GM18858 (cell line): ENCODE measurements around the gene TSC2.
"Not testable (repeated sequence)": the region's sequence is repeated elsewhere in the genome, so short reads cannot be mapped to it uniquely, and the experiment has no call there.

ENCODE experiments used
- ATAC-seq: cut with Tn5 transposase; IDR thresholded peaks from one replicate; pipeline ENCODE4 v1.9.1; 2021; ENCODE audit not compliant: unreplicated experiment

Gene TSC2

DNA sequence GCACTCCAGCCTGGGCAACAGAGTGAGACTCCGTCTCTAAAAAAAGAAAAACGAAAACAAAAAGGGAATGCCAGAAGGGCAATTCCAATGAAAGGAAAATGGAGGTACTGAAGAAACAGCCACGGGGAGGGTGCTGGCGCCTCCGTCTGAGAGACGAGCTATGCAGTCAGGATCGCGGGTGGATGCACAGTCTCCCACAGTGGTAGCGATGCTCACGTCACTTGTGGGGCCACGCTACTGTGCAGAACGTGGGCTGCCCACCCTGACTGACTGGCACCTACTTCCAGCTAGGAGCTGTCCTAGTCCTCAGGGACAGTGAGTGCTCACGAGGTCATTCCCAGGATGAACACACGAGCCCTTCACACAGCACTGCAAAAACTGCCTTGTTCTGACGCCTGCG is 53.8 kb downstream of the TSC2 start:
- ATAC-seq, result not testable (repeated sequence)

DNA sequence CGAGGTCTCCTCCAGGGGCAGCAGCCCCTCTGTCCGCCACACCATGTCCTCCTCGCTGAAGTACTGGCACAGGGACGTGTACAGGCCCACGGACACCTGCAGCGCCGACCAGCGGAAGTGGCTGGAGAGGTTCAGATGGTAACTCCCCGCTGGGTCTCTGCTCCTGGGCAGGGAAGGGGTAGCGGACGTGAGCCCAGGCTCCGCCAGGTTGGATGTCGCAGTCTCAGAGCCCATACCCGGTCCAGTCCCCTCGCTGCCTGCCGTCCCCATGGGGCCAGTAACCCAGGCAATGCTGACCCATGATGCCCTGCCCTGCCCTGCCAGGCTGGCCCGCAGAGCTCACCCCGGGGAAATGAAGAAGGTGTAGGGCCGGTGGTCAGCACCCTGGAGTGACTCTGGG is 54.7 kb downstream of the TSC2 start:
- ATAC-seq, result no peak

DNA sequence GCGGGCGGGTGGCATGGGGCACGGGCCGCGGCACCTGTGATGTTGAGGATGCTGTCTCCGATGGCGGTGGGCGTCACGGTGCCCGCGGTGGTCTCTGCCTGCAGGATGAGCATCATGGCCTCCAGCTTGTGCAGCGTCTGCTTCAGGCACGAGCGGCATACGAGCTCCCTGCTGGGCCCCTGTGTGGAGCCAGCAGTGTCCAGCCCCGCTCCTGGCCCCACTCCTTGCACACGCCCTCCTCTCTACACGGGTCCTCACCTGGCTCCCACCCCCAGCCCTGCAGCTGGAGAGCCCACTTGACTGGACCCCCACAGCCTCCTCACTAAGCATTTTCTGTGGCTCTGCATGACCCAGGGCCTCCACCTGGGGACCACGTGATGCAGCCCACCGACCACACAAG is 56.7 kb downstream of the TSC2 start:
- not testable (repeated sequence) for ATAC-seq

DNA sequence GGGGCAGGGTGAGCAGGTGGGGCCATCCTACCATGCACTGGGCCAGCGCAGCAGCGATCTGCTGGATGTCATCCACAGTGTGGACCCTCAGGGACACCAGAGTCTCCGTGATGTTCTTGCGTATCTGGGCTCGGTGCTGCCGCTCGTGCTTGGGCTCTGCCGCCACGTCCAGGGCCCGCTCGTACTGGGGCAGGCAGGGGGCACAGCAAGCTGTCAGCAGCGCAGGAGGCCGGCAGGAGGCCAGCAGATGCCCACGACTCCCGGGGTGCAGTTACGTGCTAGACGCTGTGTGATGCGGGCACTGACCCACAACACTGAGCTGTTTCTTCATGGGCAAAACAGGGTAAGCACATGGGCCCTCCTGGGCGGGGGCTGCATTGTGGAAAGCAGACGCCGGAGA is 57.5 kb downstream of the TSC2 start:
- ATAC-seq, result not testable (repeated sequence)

DNA sequence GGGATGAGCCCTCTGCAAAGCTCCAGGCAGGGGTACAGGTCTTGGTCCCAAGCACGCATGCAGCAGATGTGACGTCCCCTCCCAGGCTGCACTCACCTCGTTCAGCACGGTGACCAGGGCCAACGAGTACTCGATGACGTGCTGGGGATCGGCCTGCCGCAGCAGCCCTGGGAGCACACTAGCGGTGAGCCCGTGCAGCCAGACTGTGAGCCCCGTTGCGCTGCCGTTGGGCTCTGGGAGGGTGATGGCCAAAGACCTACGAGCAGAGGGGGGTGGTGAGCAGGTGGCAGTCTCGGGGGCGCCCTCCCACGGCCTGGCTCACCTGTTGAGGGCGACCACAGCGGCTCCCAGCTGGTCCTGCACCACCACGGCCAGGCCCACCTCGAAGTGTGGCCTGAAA is 58.0 kb downstream of the TSC2 start:
- not testable (repeated sequence) for ATAC-seq

DNA sequence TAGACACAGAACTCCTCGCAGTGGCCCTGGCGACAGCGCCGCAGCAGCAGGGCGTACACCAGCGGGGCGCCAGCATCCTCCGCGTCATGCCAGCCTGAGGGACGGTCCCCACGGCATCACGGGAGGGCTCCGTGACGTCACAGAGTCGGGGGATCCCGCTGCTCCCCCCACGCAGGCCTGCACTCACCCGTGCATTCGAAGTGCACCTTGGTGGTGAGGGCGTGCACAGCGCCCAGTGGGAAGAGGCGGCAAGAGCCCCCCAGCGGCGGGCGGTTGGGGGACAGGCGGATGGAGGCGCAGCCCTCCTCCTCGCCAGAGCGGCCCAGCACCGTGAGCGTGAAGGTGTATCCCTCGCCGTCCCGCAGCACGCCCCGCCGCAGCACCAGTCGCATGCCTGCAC is 58.4 kb downstream of the TSC2 start:
- not testable (repeated sequence) for ATAC-seq

DNA sequence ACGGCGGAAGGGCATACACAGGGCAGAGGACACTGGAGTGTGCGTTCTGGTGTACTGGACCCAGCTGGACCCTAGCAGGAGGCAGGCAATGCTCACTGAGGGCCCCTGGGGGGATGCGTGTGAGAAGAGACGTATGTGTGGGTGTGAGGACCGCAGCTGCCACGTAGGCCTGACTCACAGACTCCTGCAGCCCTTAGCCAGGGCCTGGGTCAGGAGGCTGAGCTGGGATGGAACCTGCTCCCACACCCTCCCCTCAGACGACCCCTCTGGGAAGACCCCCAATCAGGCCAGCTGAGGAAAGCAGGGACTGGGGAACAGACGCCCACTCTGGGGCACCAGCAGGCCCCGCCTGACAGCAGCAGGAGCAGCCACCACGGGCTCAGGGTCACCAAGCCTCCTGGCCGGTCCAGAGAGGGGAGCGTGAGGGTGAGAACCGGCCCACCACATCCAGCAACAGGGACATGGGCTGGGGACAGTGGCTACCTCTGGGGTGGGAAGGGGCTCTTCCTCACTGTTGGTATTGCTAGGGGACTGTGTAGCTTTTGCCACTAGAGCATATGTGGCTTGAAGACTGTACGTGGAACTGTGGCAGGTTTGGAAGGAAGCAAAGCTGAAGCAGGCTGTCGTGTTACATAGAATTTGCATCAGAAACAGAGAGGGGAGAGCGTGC is 59.5 kb downstream of the TSC2 start:
- not testable (repeated sequence) for ATAC-seq

DNA sequence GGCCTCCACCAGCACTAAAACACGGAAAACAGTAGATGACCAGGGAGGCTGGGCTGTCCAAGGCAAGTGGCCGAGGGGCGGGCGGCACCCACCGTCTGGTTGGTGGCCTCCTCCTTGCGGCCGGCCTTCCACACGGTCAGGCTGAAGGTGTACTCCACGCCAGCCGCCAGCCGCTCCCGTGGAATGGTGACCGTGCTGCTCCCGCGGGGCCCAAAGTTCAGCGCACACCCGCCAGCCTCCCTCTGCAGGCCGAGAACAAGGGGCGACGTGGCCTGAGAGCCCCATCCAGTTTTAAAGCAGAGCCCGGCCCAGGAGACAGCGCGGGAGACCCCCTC is 60.0 kb downstream of the TSC2 start:
- ATAC-seq, result not testable (repeated sequence)

DNA sequence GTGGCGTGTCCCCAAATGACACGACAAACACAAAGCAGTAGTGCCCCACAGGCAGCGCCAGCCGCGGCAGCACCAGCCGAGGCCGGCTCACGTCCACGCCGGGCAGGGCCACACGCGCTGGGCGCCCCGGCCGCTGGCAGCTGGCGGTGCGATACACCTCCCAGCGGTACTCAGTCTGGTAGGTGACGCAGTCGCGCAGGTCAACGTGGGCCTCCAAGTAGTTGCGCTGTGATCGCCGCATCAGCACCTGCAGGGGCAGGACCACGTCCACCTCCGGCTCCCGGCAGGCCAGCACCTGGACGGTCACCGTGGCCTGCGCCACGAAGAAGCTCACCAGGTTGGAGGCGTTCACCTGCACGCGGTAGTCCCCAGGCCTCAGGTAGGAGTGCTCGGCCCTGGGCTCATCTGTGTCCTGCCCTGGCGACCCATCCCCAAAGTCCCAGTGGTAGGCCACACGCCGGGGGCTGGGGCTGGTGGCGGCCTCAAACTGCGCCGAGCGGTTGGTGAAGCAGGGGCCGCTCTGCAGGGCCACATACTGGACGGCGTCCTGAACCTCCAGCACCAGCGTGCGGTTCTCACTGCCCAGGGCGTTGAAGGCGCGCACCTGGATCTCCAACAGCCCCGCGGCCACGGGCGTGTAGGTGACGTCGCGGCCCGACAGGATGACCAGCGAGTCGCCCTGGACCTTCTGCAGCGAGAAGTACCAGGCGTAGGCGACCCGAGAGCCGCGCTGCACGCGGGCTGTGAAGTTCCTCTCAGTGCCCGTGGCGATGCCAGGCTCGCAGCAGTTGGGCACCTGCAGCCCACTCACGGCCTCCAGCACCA is 60.9 kb downstream of the TSC2 start:
- not testable (repeated sequence) for ATAC-seq

DNA sequence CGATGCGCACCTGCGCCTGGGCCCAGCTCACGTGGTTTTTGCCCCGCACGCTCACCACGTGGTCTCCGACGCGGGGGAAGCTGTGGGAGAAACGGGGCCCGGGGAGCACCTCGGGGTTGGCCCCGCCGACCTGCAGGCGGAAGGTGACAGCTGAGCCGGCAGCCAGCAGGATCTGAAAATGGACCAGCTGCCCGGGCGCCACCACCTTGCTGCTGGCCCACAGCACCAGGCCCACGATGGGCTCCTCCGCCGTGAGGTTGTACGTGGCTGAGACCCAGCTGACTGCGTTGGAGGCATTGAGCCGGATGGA is 61.4 kb downstream of the TSC2 start:
- not testable (repeated sequence) for ATAC-seq

DNA sequence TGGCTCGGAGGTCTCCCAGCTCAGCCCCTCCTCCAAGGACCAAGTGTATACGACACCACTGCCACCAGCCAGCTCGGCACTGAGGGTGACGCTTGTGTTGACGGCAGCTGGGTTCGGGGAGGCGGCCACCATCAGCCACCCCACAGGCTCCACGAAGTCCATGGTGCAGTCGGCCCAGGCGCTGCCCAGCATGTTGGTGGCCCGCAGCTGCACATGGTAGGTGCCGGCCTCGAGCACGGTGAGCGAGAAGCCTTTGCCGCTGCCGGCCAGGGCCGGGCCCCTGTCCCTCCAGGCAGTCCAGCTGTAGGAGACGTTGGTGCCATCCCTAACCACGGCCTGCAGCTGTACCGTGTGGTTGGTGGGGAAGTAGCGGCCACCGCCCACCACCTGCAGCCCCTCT is 62.1 kb downstream of the TSC2 start:
- ATAC-seq, result not testable (repeated sequence)

DNA sequence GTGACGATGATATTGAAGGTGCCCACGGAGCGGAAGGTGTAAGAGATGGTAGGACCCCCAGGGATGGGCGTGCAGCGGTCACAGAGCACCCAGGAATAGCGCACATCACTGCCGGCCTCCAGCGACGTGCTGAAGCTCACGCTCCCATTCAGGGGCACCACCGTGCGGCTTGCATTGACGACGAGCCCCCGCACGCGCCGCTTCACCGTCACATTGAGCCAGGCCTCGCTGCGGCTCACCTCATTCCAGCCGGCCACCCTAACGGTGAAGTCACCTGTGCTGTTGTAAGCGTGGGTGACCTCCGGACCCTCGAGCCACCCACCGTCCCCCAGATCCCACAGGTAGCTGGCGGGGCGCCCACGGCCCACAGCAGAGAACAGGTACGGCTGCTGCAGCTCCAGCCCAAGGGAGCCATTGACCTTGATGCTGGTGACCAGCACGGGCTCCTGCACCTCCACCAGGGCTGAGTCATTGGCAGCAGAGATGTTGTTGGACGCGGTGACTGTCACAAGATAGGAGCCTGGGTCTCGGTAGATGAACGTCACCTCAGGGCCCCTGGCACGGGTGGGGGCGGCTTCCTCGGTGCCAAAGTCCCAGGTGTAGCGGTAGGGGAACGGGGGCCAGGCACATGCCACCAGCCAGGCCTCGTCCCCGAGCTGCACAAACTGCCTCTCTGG is 62.7 kb downstream of the TSC2 start:
- ATAC-seq, result not testable (repeated sequence)

DNA sequence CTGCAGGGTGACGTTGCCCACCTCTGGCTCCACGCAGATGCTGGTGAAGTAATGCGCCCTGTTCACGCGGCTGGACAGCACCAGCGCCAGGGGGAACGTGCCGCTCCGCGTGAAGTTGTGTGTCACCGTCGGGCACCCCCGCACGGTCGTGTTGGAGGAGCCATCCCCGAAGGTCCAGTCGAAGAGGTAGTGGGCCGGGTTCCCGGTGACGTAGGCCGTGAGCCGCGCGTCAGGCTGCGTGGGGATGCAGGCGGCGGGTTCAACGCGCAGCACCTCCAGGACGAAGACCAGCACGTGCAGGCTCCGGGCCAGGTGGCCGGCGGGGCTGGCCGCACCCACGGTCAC is 63.2 kb downstream of the TSC2 start:
- ATAC-seq, result not testable (repeated sequence)

DNA sequence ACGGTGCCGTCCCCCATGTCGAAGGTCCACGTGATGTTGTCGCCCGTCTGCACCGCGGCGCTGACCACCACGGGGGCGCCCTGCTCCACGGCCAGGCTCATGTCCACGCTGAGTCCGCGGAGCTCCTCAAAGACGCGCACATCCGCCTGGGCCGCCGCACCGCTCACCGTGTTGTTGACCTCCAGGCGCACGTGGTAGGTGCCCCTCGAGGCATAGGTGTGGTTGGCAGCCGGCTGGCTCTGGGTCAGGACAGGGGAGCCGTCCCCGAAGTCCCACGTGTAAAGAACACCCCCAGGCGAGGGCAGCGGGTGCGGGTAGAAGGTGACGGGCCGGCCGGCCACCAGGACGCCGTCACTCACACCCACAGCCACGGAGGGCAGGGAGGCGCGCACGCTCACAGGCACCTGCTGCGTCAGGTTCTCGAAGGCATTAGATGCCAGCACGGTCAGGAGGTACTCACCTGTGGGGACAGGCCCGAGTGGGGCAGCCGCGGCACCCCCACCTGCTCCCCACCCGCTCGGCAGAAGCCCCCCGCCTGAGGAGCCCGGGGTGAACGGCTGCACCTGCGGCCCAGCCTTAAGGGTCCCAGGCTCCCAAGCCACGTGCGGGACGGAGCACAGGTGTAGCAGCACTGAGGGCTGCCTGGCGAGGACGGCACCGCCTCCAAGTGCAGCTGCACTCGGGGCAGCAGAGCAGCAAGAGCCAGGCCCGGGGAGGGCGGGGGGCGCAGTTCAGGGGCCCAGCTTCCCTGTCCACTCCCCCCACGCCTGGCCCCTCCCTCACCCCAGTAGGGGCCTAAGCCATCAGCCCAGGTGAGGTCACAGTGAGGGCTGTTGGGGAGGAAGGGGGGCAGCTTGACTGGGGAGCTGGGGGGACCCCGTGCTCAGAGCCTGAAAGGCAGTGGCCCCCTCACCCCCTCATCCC is 63.9 kb downstream of the TSC2 start:
- ATAC-seq, result not testable (repeated sequence)

DNA sequence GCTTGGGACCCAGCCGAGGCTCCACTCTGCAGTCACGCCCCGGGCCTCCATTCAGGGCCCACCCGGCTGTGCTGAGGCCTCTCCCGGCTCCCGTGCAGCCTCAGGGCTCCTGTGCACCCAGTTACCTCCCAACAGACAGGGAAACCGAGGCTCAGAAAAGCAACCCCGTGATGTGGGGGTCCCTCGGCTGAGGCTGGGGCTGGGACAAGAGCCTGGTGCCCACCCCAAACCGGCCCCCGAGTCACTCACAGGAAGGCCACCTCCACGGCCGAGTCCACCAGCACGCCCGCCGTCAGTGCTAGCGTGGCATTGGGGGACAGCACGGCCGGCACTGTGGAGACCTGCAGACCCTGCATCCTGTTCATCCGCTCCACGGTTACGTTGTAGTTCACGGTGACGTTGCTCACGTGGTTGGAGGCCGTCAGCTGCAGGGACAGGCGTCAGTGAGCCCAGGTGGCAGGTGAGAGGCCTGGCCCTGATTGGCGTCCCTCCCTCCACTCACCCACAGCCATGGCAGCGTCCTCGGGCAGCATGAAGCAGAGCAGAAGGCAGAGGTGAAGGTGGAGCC is 64.8 kb downstream of the TSC2 start:
- ATAC-seq, result not testable (repeated sequence)

DNA sequence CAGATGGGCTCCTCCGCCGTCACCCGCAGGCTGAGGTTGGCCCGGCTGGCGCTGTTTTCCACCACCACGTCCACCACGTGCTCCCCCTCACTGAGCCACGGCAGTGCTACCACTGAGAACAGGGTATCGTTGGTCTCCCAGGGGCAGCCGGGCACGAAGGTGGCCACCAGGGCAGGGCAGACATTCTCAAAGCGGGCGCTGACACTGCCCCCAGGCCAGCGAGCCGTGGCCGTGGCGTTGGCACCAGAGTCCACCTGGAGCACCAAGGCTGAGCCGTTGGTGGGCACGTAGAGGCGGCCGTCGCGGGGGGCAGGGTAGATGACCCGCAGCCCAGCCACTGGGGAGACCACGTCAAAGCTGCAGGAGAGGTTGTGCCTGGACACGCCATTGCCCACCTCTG is 66.4 kb downstream of the TSC2 start:
- not testable (repeated sequence) for ATAC-seq

DNA sequence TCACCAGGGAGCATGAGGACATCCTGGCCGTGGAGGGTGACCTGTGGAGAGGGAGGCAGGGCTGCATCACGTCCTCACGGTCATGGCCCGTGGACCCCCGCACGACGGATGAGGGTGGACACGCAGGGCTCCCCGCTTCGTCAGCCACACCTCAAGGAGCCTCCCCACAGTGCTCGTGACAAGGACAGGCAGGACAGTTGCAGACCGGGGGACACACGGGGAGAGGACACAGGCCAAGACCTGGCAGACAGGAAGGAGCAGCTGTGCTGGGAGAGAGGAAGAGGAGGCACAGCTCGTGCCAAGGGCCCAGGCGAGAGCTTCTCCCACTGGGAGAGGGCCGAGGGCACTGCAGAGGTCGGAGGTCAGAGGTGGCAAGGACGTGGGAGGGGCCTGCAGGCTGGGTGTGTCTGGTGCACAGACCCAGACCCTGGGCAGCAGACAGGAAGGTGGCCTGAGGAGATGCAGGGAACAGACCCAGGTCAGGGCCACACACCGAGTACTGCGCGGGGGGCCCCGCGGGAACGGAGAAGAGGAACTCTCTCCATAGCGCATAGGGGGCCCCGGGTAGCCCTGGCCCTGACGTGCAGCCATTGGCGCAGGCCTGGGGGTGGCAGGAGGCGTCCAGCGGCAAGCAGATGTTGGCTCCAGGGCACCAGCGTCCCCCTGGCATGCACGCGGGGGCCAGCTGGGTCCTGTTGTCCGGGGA is 67.3 kb downstream of the TSC2 start:
- ATAC-seq, result not testable (repeated sequence)

DNA sequence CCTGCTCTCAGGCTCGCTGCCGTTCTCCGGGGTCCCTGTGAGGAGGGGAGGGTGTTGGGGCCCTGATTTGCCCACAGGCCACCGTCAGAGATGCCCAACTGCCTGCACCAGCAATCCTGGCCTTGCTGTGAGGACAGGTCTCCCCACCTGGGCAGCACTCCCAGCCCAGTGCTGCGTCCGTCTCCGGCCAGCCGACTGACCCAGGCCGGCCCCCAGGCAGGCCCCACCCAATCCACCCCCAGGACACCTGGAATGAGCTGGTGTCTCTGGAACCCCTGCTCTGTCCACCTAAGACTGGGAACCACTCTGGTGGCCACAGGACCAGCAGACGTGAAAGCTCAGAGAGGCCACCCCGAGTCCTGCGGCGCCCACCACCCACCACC is 67.8 kb downstream of the TSC2 start:
- ATAC-seq, result no peak

DNA sequence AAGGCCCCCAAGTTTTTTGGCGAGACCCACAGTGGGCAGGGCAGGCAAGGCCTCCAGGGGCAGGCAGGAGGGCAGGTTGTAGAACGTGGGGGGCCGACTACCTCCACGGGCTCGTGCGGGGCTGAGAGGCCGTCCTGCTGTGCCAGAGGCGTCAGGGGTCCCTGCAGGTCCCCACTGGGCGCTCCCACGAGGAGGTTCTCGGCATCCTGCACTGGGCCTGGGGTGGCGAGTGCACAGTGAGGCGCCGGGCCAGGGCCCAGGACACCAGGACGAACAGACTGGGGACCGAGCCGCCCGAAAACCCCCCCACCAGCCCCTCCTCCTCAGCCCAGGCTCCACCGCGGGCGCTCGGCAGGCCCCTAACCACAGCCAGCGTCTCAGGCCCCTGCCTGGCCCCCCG is 68.6 kb downstream of the TSC2 start:
- not testable (repeated sequence) for ATAC-seq

DNA sequence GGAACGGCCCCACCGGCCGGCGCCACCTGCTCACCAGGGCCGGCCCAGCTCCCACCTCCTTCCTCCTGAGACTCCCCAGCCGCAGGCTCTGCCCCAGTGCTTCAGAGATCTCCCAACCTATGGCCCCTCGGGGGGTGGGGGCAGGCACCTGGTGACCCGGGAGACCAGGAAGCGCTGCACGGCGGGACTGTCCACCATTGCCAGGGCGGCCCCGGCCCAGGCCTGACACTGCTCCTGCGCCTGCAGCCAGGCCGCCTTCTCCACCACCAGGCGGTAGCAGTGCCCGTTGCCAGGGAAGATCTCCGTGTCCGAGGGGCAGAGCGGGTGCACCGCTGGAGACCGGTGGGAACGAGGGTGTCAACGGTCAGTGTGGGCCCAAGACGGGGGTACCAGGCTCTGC is 69.6 kb downstream of the TSC2 start:
- ATAC-seq, result not testable (repeated sequence)
